Trophoblast cell (in vitro differentiated cells and primary cell): ENCODE results near the gene MEGF6.

Experiments used
- DNase-seq, 2 donors: peaks; one replicate each; pipeline ENCODE4 v3.0.0-alpha.2; 2016
- H2AFZ ChIP-seq: 2 replicates; pipeline ENCODE4 v1.6.1; 2013; ENCODE audit warnings: low read length, moderate library complexity, mild to moderate bottlenecking; ENCODE audit not compliant: insufficient read depth, poor library complexity
- H2AK5ac ChIP-seq: 2 replicates; pipeline ENCODE4 v1.6.1; 2013; ENCODE audit warnings: mild to moderate bottlenecking, low read length
- H2BK120ac ChIP-seq: 2 replicates; pipeline ENCODE4 v1.6.1; 2013; ENCODE audit warnings: low read length, mild to moderate bottlenecking, moderate library complexity; ENCODE audit not compliant: insufficient read depth, poor library complexity
- H2BK12ac ChIP-seq: 2 replicates; pipeline ENCODE4 v1.6.1; 2013; ENCODE audit warnings: mild to moderate bottlenecking, low read length, moderate library complexity
- H2BK5ac ChIP-seq: 2 replicates; pipeline ENCODE4 v1.6.1; 2013; ENCODE audit warnings: low read length, low read depth, moderate library complexity, mild to moderate bottlenecking; ENCODE audit not compliant: poor library complexity
- H3K14ac ChIP-seq: 2 replicates; pipeline ENCODE4 v1.6.1; 2013; ENCODE audit warnings: mild to moderate bottlenecking, low read length
- H3K18ac ChIP-seq: 2 replicates; pipeline ENCODE4 v1.6.1; 2013; ENCODE audit warnings: mild to moderate bottlenecking, low read length
- H3K23ac ChIP-seq: 2 replicates; pipeline ENCODE4 v1.6.1; 2013; ENCODE audit warnings: low read length
- H3K27ac ChIP-seq: 2 replicates; pipeline ENCODE4 v1.5.1; 2013; ENCODE audit warnings: low read depth, mild to moderate bottlenecking, inconsistent platforms, low read length, moderate library complexity
- H3K27me3 ChIP-seq: 2 replicates; pipeline ENCODE4 v1.6.1; 2013; ENCODE audit warnings: inconsistent platforms, mild to moderate bottlenecking, low read length, moderate library complexity; ENCODE audit not compliant: insufficient read depth
- H3K36me3 ChIP-seq, 2 experiments: 1 replicate in 1 of 2; 2 replicates in 1 of 2; pipeline ENCODE4 v1.6.1; 2013; ENCODE audit warnings: low read length in 2 of 2, mild to moderate bottlenecking in 2 of 2, moderate library complexity in 1 of 2; ENCODE audit not compliant: insufficient read depth in 2 of 2, control insufficient read depth in 1 of 2
- H3K4ac ChIP-seq: 2 replicates; pipeline ENCODE4 v1.6.1; 2013; ENCODE audit warnings: low read depth, mild to moderate bottlenecking, low read length, moderate library complexity
- H3K4me1 ChIP-seq, 2 experiments: 1 replicate in 1 of 2; 2 replicates in 1 of 2; pipeline ENCODE4 v1.6.1; 2013; ENCODE audit warnings: low read length in 2 of 2, mild to moderate bottlenecking in 2 of 2, moderate library complexity in 1 of 2; ENCODE audit not compliant: insufficient read depth in 2 of 2, control insufficient read depth in 1 of 2
- H3K4me2 ChIP-seq: 2 replicates; pipeline ENCODE4 v1.6.1; 2013; ENCODE audit warnings: inconsistent platforms, mild to moderate bottlenecking, low read length, moderate library complexity
- H3K4me3 ChIP-seq: 2 replicates; pipeline ENCODE4 v1.5.1; 2013; ENCODE audit warnings: mild to moderate bottlenecking, low read depth, low read length, inconsistent platforms
- H3K79me1 ChIP-seq: one replicate; pipeline ENCODE4 v1.6.1; 2013; ENCODE audit warnings: low read length
- H3K79me2 ChIP-seq: 2 replicates; pipeline ENCODE4 v1.6.1; 2013; ENCODE audit warnings: low read length, mild to moderate bottlenecking; ENCODE audit not compliant: control insufficient read depth, insufficient read depth, poor library complexity
- H3K9ac ChIP-seq: 2 replicates; pipeline ENCODE4 v1.6.1; 2013; ENCODE audit warnings: mild to moderate bottlenecking, low read length
- H3K9me3 ChIP-seq: 2 replicates; pipeline ENCODE4 v1.6.1; 2013; ENCODE audit warnings: low read depth, mild to moderate bottlenecking, control low read depth, inconsistent platforms, low read length; ENCODE audit not compliant: insufficient read depth
- H4K12ac ChIP-seq: 2 replicates; pipeline ENCODE4 v1.6.1; 2013; ENCODE audit warnings: low read depth, mild to moderate bottlenecking, low read length, moderate library complexity
- H4K8ac ChIP-seq: 2 replicates; pipeline ENCODE4 v1.6.1; 2013; ENCODE audit warnings: low read depth, mild to moderate bottlenecking, low read length, moderate library complexity
- H4K91ac ChIP-seq: one replicate; pipeline ENCODE4 v1.6.1; 2013; ENCODE audit warnings: low read depth, mild to moderate bottlenecking, low read length, moderate library complexity
- WGBS: extraction: QIAGEN DNeasy Blood & Tissue Kit; methylation state at CpG from one replicate; pipeline ENCODE4 v1.1.7; 2013; ENCODE audit warnings: missing lambda C conversion rate; ENCODE audit not compliant: insufficient read length, insufficient coverage; ENCODE audit errors: extremely low coverage; 5-methylcytosine and 5-hydroxymethylcytosine counted together

MEGF6 gene

GRCh38 chr1:3524556-3525203, 86.6 kb downstream of the MEGF6 start:
- Histone ChIP-seq H3K79me2 (no peaks in the 10 kb centered on the region), H2AFZ (no peak overlapping the region), H3K27ac (no peak overlapping the region), H3K4ac (no peak overlapping the region), H2BK12ac (no peak overlapping the region), H4K12ac (no peak overlapping the region), H3K23ac (no peak overlapping the region), H4K91ac (no peak overlapping the region), H2BK120ac (no peak overlapping the region), H3K18ac (no peak overlapping the region), H3K4me2 (no peak overlapping the region), H3K4me3 (no peak overlapping the region), H3K14ac (no peak overlapping the region), H4K8ac (no peak overlapping the region), H3K79me1 (no peaks in the 10 kb centered on the region), H3K9ac (no peak overlapping the region), H2AK5ac (no peak overlapping the region), H3K36me3 (no peaks in the 10 kb centered on the region), H3K27me3 (no peaks in the 10 kb centered on the region), H3K4me1 (peaks cover 6% of the 10 kb centered on the region in 2 experiments), H3K9me3 (no peaks in the 10 kb centered on the region), H2BK5ac (no peak overlapping the region)
- no CpG with 5 or more reads among the region's 20 CpGs for WGBS
- no peak for DNase-seq

- no peak for DNase-seq
- H3K79me1 ChIP-seq: no peaks in the 10 kb centered on the region
- WGBS: no CpG with 5 or more reads among the region's 13 CpGs
- no peak overlapping the region for H4K91ac ChIP-seq
- H4K8ac ChIP-seq: no peak overlapping the region
- H3K23ac ChIP-seq: no peak overlapping the region
- no peak overlapping the region for H2AK5ac ChIP-seq
- no peak overlapping the region for H2BK120ac ChIP-seq
- H3K4ac ChIP-seq: no peak overlapping the region
- no peak overlapping the region for H2BK5ac ChIP-seq
- H3K4me3 ChIP-seq: no peak overlapping the region
- peaks cover 2 to 3% of the 10 kb centered on the region in 2 experiments for H3K4me1 ChIP-seq
- no peak overlapping the region for H4K12ac ChIP-seq
- H3K36me3 ChIP-seq: no peaks in the 10 kb centered on the region
- no peak overlapping the region for H3K18ac ChIP-seq
- no peak overlapping the region for H2BK12ac ChIP-seq
- no peak overlapping the region for H3K14ac ChIP-seq
- no peaks in the 10 kb centered on the region for H3K79me2 ChIP-seq
- H3K9ac ChIP-seq: no peak overlapping the region
- no peaks in the 10 kb centered on the region for H3K27me3 ChIP-seq
- no peak overlapping the region for H2AFZ ChIP-seq
- no peaks in the 10 kb centered on the region for H3K9me3 ChIP-seq
- H3K4me2 ChIP-seq: no peak overlapping the region
- no peak overlapping the region for H3K27ac ChIP-seq
These were observed 87.3 kb downstream of the MEGF6 start for GRCh38 chr1:3523980-3524379.

GRCh38 chr1:3522564-3523265, 88.6 kb downstream of the MEGF6 start:
- no peak overlapping the region for H3K14ac ChIP-seq
- no peak overlapping the region for H2BK120ac ChIP-seq
- no peak overlapping the region for H4K91ac ChIP-seq
- H3K27me3 ChIP-seq: no peaks in the 10 kb centered on the region
- no peak overlapping the region for H2BK5ac ChIP-seq
- H3K9ac ChIP-seq: no peak overlapping the region
- no peak overlapping the region for H3K4me2 ChIP-seq
- no peaks in the 10 kb centered on the region for H3K36me3 ChIP-seq
- H3K23ac ChIP-seq: no peak overlapping the region
- no peak overlapping the region for H4K12ac ChIP-seq
- no peak overlapping the region for H2AFZ ChIP-seq
- H3K79me2 ChIP-seq: no peaks in the 10 kb centered on the region
- no peaks in the 10 kb centered on the region for H3K4me1 ChIP-seq
- H3K18ac ChIP-seq: no peak overlapping the region
- WGBS: no CpG with 5 or more reads among the region's 19 CpGs
- no peak overlapping the region for H3K4me3 ChIP-seq
- no peak for DNase-seq
- no peak overlapping the region for H2BK12ac ChIP-seq
- no peaks in the 10 kb centered on the region for H3K79me1 ChIP-seq
- H4K8ac ChIP-seq: no peak overlapping the region
- no peak overlapping the region for H3K27ac ChIP-seq
- no peak overlapping the region for H2AK5ac ChIP-seq
- H3K4ac ChIP-seq: no peak overlapping the region
- no peaks in the 10 kb centered on the region for H3K9me3 ChIP-seq

- no peak overlapping the region for H2BK120ac ChIP-seq
- no peak overlapping the region for H2BK5ac ChIP-seq
- no CpG with 5 or more reads among the region's 13 CpGs for WGBS
These were observed 89.2 kb downstream of the MEGF6 start for GRCh38 chr1:3522112-3522511.

More at GRCh38 chr1:3522112-3522511, 89.2 kb downstream of the MEGF6 start:
- no peak overlapping the region for H3K27ac ChIP-seq
- no peak overlapping the region for H3K23ac ChIP-seq
- no peak overlapping the region for H2AFZ ChIP-seq
- H4K91ac ChIP-seq: no peak overlapping the region
- no peaks in the 10 kb centered on the region for H3K36me3 ChIP-seq
- no peaks in the 10 kb centered on the region for H3K9me3 ChIP-seq
- no peaks in the 10 kb centered on the region for H3K79me1 ChIP-seq
- no peak overlapping the region for H2AK5ac ChIP-seq
- H4K8ac ChIP-seq: no peak overlapping the region
- no peak overlapping the region for H3K4ac ChIP-seq
- no peak overlapping the region for H4K12ac ChIP-seq
- H2BK12ac ChIP-seq: no peak overlapping the region
- DNase-seq: no peak
- no peak overlapping the region for H3K18ac ChIP-seq
- H3K4me2 ChIP-seq: no peak overlapping the region
- H3K79me2 ChIP-seq: no peaks in the 10 kb centered on the region
- no peak overlapping the region for H3K14ac ChIP-seq
- no peak overlapping the region for H3K9ac ChIP-seq
- no peak overlapping the region for H3K4me3 ChIP-seq
- no peaks in the 10 kb centered on the region for H3K27me3 ChIP-seq
- H3K4me1 ChIP-seq: no peaks in the 10 kb centered on the region
